CD4-positive, alpha-beta T cell (primary cell): ENCODE results near the gene ASIC3. TPM values are rescaled to one million over a fixed set of nuclear protein-coding genes. Genes with fewer than 3 reads are reported as not detected.

Experiments used
- ATAC-seq: fragments of 200-7000 bp; cut with Tn5 transposase; one replicate; pipeline ENCODE4 v1.10.0; 2022; ENCODE audit warnings: mild to moderate bottlenecking; ENCODE audit not compliant: poor library complexity
- CTCF ChIA-PET: fragments of 350-600 bp; sonication (Branson Sonifier 250); formaldehyde crosslinking; loops from one replicate; lab custom pipeline; 2021; ENCODE audit warnings: antibody characterized with exemption, inconsistent platforms; lab: Charles Lee
- POLR2A ChIA-PET: fragments of 350-600 bp; sonication (Branson Sonifier 250); formaldehyde crosslinking; loops from one replicate; lab custom pipeline; 2021; ENCODE audit warnings: antibody characterized with exemption, inconsistent platforms; lab: Charles Lee
- DNase-seq, 14 experiments: peaks; one replicate each; pipeline ENCODE4 v3.0.0-alpha.2; 2013 to 2020; ENCODE audit warnings: mixed read lengths in 2 of 14
- H3K27ac ChIP-seq, 2 donors: one replicate each; pipeline versions ENCODE4 v1.5.1 to v1.7.0; 2013; ENCODE audit warnings: low read length in 2 of 2, low read depth in 1 of 2, mild to moderate bottlenecking in 1 of 2
- H3K27me3 ChIP-seq, 2 experiments: 1 replicate in 1 of 2; 2 replicates in 1 of 2; pipeline versions ENCODE4 v1.6.1 to v1.7.0; 2013; ENCODE audit warnings: low read length in 2 of 2, control low read depth in 1 of 2, mild to moderate bottlenecking in 1 of 2, moderate library complexity in 1 of 2; ENCODE audit not compliant: insufficient read depth in 2 of 2, control insufficient read depth in 1 of 2
- H3K36me3 ChIP-seq: one replicate; pipeline ENCODE4 v1.6.1; 2013; ENCODE audit warnings: low read length, control low read depth; ENCODE audit not compliant: insufficient read depth
- H3K4me1 ChIP-seq: one replicate; pipeline ENCODE4 v1.6.1; 2013; ENCODE audit warnings: low read length, control low read depth; ENCODE audit not compliant: insufficient read depth
- H3K4me3 ChIP-seq: one replicate; pipeline ENCODE4 v1.5.1; 2013; ENCODE audit warnings: mild to moderate bottlenecking, low read length, moderate library complexity
- H3K9me3 ChIP-seq, 2 experiments: 1 replicate in 1 of 2; 2 replicates in 1 of 2; pipeline versions ENCODE4 v1.6.1 to v1.7.0; 2013; ENCODE audit warnings: low read length in 2 of 2, mild to moderate bottlenecking in 2 of 2, control low read depth in 1 of 2, moderate library complexity in 1 of 2; ENCODE audit not compliant: control insufficient read depth in 1 of 2, insufficient read depth in 1 of 2
- H3K27ac Mint-ChIP-seq: one replicate; pipeline ENCODE4 v1.8.0; 2020; ENCODE audit warnings: mixed read lengths
- H3K27me3 Mint-ChIP-seq: one replicate; pipeline ENCODE4 v1.8.0; 2021; ENCODE audit warnings: mixed read lengths
- H3K36me3 Mint-ChIP-seq: one replicate; pipeline ENCODE4 v1.8.0; 2021; ENCODE audit warnings: low read depth, mixed read lengths
- H3K4me1 Mint-ChIP-seq: one replicate; pipeline ENCODE4 v1.8.0; 2021; ENCODE audit warnings: low read depth, mixed read lengths
- H3K4me3 Mint-ChIP-seq: one replicate; pipeline ENCODE4 v1.8.0; 2020; ENCODE audit warnings: mild to moderate bottlenecking, mixed read lengths
- H3K9me3 Mint-ChIP-seq: one replicate; pipeline ENCODE4 v1.8.0; 2020; ENCODE audit warnings: mixed read lengths
- intact Hi-C, 2 experiments: fragments of 100-400 bp; cut with DNase I in 1 of 2; cut with micrococcal nuclease in 1 of 2; formaldehyde crosslinking; loops; one replicate each; pipeline versions ENCODE4 v1.15.1 to v1.9.0; 2023 to 2025; cut with DNase I, micrococcal nuclease
- total RNA-seq, 174 experiments: library from RNA in 2 of 174; stranded (reverse) in 2 of 174; gene quantifications; one replicate each; pipeline ENCODE4 v1.2.3 and lab custom pipeline; 2021 to 2026
- TF ChIP-seq, protein P1 (sequence below): fragments of 200-600 bp; IDR thresholded peaks from one replicate; pipeline ENCODE4 v1.8.0; 2022; ENCODE audit warnings: antibody characterized with exemption, mild to moderate bottlenecking

Gene ASIC3
- total RNA-seq, 2 experiments from 2014 or later, result 13.8 to 15.2 TPM

DNA sequence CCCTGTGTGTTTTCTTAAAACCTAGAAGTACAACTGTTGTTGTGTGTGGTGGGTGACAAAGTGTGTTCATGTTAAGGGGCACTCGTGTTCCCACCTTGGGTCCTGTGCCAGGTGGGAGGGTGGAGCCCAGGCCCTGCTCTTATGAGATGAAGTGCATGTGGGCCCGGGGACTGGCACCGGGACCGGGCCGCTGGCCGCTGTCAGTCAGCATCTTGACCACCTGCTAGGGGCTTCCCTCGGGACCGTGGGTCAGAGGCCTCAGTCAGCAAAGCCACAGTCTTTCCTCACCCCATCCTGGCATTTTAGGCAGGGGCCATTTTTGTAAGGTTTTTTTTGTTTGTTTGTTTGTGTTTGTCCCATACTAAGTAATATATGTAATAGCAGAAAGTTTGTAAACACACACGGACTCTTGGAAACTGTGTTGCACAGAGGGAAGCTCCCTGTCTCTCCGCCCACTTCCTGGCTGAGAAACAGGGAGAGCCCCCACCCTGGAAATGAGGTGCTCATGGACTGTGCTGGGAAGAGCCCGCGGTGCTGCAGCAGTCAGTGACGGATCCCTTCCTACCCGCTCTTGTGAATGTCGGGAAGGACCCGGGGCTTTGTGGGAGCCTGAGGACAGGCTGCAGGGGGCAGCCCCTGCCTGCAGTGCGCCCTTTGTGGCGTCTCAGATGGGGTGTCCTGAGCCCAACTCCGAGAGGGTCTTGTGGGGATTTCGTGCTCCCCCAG lies 51.3 kb downstream of the ASIC3 start:
- Mint-ChIP-seq H3K9me3 (no peaks in the 10 kb centered on the region), H3K27ac (no peak overlapping the region), H3K4me1 (no peaks in the 10 kb centered on the region), H3K36me3 (no peaks in the 10 kb centered on the region), H3K27me3 (no peaks in the 10 kb centered on the region), H3K4me3 (no peak overlapping the region)
- intact Hi-C loops, result no loop called here
- no peaks in the 10 kb centered on the region for H3K27me3 ChIP-seq
- H3K4me1 ChIP-seq, result peaks cover 9% of the 10 kb centered on the region
- H3K9me3 ChIP-seq, result no peaks in the 10 kb centered on the region
- CTCF ChIA-PET, result interaction anchor here (1.1 kb wide), 1 partner anchor 81 kb away, joined by 3 read pairs; no protein-coding TSS in a partner anchor
- H3K4me3 ChIP-seq, result no peak overlapping the region
- no peak overlapping the region for H3K27ac ChIP-seq
- DNase-seq (no peak), ATAC-seq (no peak)
- POLR2A ChIA-PET, result no interaction called here
- TF ChIP-seq, protein P1, sequence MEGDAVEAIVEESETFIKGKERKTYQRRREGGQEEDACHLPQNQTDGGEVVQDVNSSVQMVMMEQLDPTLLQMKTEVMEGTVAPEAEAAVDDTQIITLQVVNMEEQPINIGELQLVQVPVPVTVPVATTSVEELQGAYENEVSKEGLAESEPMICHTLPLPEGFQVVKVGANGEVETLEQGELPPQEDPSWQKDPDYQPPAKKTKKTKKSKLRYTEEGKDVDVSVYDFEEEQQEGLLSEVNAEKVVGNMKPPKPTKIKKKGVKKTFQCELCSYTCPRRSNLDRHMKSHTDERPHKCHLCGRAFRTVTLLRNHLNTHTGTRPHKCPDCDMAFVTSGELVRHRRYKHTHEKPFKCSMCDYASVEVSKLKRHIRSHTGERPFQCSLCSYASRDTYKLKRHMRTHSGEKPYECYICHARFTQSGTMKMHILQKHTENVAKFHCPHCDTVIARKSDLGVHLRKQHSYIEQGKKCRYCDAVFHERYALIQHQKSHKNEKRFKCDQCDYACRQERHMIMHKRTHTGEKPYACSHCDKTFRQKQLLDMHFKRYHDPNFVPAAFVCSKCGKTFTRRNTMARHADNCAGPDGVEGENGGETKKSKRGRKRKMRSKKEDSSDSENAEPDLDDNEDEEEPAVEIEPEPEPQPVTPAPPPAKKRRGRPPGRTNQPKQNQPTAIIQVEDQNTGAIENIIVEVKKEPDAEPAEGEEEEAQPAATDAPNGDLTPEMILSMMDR, result no peak
- H3K36me3 ChIP-seq, result no peaks in the 10 kb centered on the region

DNA sequence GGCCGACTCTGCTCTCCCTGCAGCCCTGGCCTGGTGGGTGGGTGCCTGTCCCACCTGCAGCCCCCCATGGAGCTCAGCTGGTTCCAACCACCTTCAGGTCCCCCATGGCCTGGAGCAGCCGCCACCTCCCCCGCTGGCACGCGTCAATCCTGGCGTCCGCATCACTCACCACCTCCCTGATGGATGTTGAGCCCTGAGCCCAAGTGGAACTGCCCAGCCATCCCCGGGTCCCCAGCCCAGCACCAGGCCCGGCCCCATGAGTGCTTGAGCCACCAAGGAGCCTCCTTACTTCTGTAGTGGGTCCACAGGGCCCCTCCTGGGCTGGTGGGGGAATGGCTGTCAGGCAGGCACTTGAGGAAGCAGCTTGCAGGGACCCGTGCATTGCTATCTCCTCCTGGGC lies 52.6 kb downstream of the ASIC3 start:
- CTCF ChIA-PET, result interaction anchor here (1.1 kb wide), 1 partner anchor 82 kb away, joined by 3 read pairs; no protein-coding TSS in a partner anchor
- intact Hi-C loops, result no loop called here
- Mint-ChIP-seq H3K4me1 (no peaks in the 10 kb centered on the region), H3K4me3 (no peak overlapping the region), H3K27me3 (no peaks in the 10 kb centered on the region), H3K27ac (no peak overlapping the region), H3K9me3 (no peaks in the 10 kb centered on the region), H3K36me3 (no peaks in the 10 kb centered on the region)
- Histone ChIP-seq H3K4me1 (peaks cover under 1% of the 10 kb centered on the region), H3K27me3 (no peaks in the 10 kb centered on the region), H3K36me3 (no peaks in the 10 kb centered on the region), H3K4me3 (no peak overlapping the region), H3K9me3 (no peaks in the 10 kb centered on the region), H3K27ac (no peak overlapping the region)
- DNase-seq (no peak), ATAC-seq (no peak)
- TF ChIP-seq, protein P1, result no peak
- POLR2A ChIA-PET, result no interaction called here

DNA sequence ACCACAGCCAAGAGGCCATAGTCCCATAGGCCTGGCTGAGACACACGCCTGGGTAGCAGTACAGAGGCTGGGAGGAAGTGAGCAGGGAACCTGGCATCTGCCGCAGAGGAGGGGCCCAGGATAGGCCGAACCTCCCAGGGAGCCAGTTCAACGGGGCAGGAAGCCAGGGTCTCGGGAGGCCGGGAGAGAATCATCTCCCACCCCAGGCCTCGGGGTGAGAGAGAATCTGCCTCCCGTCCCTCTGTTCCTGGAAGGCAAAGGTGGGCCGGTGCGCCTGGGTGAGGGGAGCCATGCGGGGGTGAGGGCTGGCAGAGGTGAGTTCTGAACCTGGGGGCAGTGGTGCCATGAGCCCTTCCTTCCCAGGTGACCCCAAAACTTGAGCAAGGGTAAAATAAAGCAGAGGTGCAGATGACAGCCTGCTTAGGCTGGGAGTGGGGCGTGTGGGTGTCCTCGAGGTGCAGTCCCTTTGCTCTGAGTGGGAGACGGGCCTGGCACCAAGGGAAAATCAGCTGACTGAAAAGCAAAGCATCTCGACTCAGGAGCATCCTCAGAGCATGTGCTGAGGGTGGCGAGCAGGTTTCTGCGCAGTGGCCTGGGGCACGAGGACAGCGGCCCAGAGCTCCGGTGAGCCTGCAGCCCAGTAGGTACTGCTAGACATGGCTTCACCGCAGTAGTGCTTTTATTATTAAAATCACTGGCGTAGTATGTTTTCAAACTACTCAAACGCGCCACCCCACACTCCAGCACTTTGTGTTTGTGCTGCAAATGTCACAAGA lies 53.5 kb downstream of the ASIC3 start:
- no peaks in the 10 kb centered on the region for H3K27me3 ChIP-seq
- TF ChIP-seq, protein P1, result no peak
- Mint-ChIP-seq H3K27ac (no peak overlapping the region), H3K4me3 (no peak overlapping the region), H3K27me3 (no peaks in the 10 kb centered on the region), H3K9me3 (no peaks in the 10 kb centered on the region), H3K36me3 (no peaks in the 10 kb centered on the region), H3K4me1 (no peaks in the 10 kb centered on the region)
- no peak overlapping the region for H3K4me3 ChIP-seq
- H3K27ac ChIP-seq, result no peak overlapping the region
- H3K36me3 ChIP-seq, result no peaks in the 10 kb centered on the region
- POLR2A ChIA-PET, result no interaction called here
- ATAC-seq, result no peak
- H3K9me3 ChIP-seq, result no peaks in the 10 kb centered on the region
- H3K4me1 ChIP-seq, result no peaks in the 10 kb centered on the region
- CTCF ChIA-PET, result no interaction called here
- intact Hi-C loops, result no loop called here
- DNase-seq, result no peak

Other genes with a start within 250 kb of the ASIC3 start
- gene TMEM176B, start 248.2 kb upstream of the ASIC3 start, total RNA-seq, result not detected
- gene TMEM176A, start 247.8 kb upstream of the ASIC3 start, total RNA-seq, result not detected
- gene AOC1, start 196.0 kb upstream of the ASIC3 start, total RNA-seq, result not detected
- 1 to 10 TPM; 1.9 to 2.3 TPM for gene KCNH2, start 70.2 kb upstream of the ASIC3 start, total RNA-seq
- 1 to 10 TPM; 3.9 to 7.1 TPM for gene NOS3, start 57.5 kb upstream of the ASIC3 start, total RNA-seq
- gene ATG9B, start 24.0 kb upstream of the ASIC3 start, total RNA-seq, result 10 to 100 TPM; 16.8 to 17.1 TPM
- 10 to 100 TPM; 57.0 to 62.2 TPM for gene ABCB8, start 20.1 kb upstream of the ASIC3 start, total RNA-seq
- gene CDK5, start 9.4 kb downstream of the ASIC3 start, total RNA-seq, result 1 to 10 TPM; 3.1 to 3.5 TPM
- gene SLC4A2, start 11.1 kb downstream of the ASIC3 start, total RNA-seq, result 10 to 100 TPM; 27.1 to 31.4 TPM
- gene FASTK, start 32.3 kb downstream of the ASIC3 start, total RNA-seq, result 10 to 100 TPM; 82.2 to 84.2 TPM
- gene TMUB1, start 35.0 kb downstream of the ASIC3 start, total RNA-seq, result 10 to 100 TPM; 44.5 to 46.6 TPM
- gene AGAP3, start 37.9 kb downstream of the ASIC3 start, total RNA-seq, result 10 to 100 TPM; 43.2 to 44.6 TPM
- gene GBX1, start 119.2 kb downstream of the ASIC3 start, total RNA-seq, result not detected
- not detected for gene ASB10, start 138.7 kb downstream of the ASIC3 start, total RNA-seq
- not detected for gene H2BK1, start 162.0 kb downstream of the ASIC3 start, total RNA-seq
- gene ABCF2, start 178.7 kb downstream of the ASIC3 start, total RNA-seq, result 10 to 100 TPM; 12.3 to 13.2 TPM
- 10 to 100 TPM; 29.6 to 30.5 TPM for gene CHPF2, start 184.0 kb downstream of the ASIC3 start, total RNA-seq
- gene SMARCD3, start 200.2 kb downstream of the ASIC3 start, total RNA-seq, result 10 to 100 TPM; 11.8 to 14.8 TPM